ENCODE measurements around the gene MORC2.
A peak's percentile ranks its signal among the peaks of the same experiment; 100 is the strongest.

MORC2 gene

DNA sequence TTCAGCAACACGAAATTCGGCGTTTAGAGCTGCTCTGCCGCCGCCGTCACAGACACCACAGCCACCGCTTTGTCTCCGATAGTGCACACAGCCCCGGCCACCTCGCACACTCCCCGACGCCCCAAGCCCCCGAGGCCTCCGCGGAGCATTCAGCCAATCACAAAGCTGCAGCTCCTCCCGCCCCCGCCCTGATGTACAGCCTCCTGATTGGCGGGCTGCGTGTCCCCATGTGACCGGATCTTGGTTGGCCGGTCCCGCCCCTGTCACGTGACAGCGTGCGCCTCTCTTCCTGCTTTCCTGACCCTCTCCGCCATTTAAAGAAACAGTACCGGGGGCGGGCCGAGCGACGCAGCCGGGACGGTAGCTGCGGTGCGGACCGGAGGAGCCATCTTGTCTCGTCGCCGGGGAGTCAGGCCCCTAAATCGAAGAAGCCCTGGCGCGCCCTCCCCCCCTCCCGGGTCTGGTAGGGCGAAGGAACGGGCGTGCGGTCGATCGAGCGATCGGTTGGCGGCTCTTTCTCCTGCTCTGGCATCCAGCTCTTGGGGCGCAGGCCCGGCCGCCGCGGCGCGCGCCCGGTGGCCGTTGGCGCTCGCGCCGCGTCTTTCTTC is 454 bp upstream of the MORC2 start, which contains the start of gene TUG1:
Gene TUG1, plus strand, starts transcription at position 342 of the 608 bp plus-strand sequence.
- H3K36me3 Mint-ChIP-seq (ENCODE audit: low read depth) = peaks cover 97% of the 10 kb centered on the region
- no peaks in the 10 kb centered on the region for H3K27me3 Mint-ChIP-seq (ENCODE audit: low read depth)
- peaks cover 70% of the 10 kb centered on the region for H3K9me3 Mint-ChIP-seq
- H3K4me3 Mint-ChIP-seq = peak within 1 kb of the TSS; percentile 91 to 98 (median 94)
- H3K4me1 Mint-ChIP-seq = peaks cover 23% of the 10 kb centered on the region
- H3K27ac Mint-ChIP-seq = peak within 1 kb of the TSS; percentile 95 to 99 (median 97)
- TF ChIP-seq CTCF (IDR thresholded peaks at IDR 0.05; ENCODE audit: unreplicated experiment in 3 of 3) = no peak

DNA sequence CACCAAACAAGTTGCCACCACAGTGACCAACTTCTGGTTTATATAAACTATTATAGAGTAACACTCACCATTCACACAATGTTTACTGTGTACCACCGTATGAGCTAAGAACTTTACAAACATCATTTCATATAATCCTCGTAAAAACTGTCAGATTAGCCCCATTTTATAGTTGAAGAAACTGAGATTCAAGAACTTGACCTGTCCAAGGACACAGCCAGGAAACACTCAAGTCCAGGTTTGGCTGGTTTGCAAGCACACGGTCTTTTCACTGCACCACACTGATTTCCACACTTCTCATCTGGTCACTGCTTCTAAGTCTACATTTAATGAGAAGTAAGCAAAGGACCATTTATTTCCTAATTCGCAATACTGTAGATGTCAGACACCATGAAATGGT is 3.7 kb downstream of the MORC2 start:
- H3K36me3 Mint-ChIP-seq (ENCODE audit: low read depth) = peaks cover 76% of the 10 kb centered on the region
- TF ChIP-seq CTCF (IDR thresholded peaks at IDR 0.05; ENCODE audit: unreplicated experiment in 3 of 3) = no peak
- H3K4me1 Mint-ChIP-seq = peaks cover 17% of the 10 kb centered on the region
- peaks cover 33% of the 10 kb centered on the region for H3K9me3 Mint-ChIP-seq
- no peaks in the 10 kb centered on the region for H3K27me3 Mint-ChIP-seq (ENCODE audit: low read depth)
- no peak overlapping the region for H3K4me3 Mint-ChIP-seq
- no peak overlapping the region for H3K27ac Mint-ChIP-seq

GRCh38 chr22:30955153-30955552 is 13.4 kb downstream of the MORC2 start:
- Mint-ChIP-seq H3K27me3 (ENCODE audit: low read depth) (no peaks in the 10 kb centered on the region), H3K27ac (no peak overlapping the region), H3K4me3 (no peak overlapping the region), H3K9me3 (no peaks in the 10 kb centered on the region), H3K36me3 (ENCODE audit: low read depth) (peaks cover 49% of the 10 kb centered on the region), H3K4me1 (peaks cover 14% of the 10 kb centered on the region)
- no peak for TF ChIP-seq CTCF (IDR thresholded peaks at IDR 0.05; ENCODE audit: unreplicated experiment in 3 of 3)

DNA sequence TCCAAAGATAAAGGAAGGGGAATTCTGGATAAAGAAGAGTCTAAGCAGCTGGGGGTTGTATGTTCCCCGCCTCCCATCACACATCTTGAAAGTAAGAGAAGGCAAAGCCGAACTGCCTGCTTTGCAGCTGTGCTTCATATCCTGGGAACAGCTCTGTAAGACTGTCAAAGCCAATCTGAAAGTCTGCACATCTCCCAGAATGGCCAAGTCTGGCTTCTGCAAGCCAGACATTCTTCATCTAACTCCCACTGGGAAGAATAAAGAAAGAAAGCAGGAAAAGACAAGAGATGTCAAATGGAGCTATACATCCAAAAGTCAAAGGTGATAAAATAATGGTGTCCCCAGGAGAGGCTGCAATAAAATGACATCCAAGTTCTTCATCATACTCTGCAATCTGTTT is 15.4 kb downstream of the MORC2 start:
- no peaks in the 10 kb centered on the region for H3K9me3 Mint-ChIP-seq
- peaks cover 60% of the 10 kb centered on the region for H3K36me3 Mint-ChIP-seq (ENCODE audit: low read depth)
- no peaks in the 10 kb centered on the region for H3K27me3 Mint-ChIP-seq (ENCODE audit: low read depth)
- TF ChIP-seq CTCF (IDR thresholded peaks at IDR 0.05; ENCODE audit: unreplicated experiment in 3 of 3) = no peak
- H3K27ac Mint-ChIP-seq = peak overlapping the region; percentile 16 to 47 (median 36)
- H3K4me1 Mint-ChIP-seq = peaks cover 14% of the 10 kb centered on the region
- H3K4me3 Mint-ChIP-seq = no peak overlapping the region

DNA sequence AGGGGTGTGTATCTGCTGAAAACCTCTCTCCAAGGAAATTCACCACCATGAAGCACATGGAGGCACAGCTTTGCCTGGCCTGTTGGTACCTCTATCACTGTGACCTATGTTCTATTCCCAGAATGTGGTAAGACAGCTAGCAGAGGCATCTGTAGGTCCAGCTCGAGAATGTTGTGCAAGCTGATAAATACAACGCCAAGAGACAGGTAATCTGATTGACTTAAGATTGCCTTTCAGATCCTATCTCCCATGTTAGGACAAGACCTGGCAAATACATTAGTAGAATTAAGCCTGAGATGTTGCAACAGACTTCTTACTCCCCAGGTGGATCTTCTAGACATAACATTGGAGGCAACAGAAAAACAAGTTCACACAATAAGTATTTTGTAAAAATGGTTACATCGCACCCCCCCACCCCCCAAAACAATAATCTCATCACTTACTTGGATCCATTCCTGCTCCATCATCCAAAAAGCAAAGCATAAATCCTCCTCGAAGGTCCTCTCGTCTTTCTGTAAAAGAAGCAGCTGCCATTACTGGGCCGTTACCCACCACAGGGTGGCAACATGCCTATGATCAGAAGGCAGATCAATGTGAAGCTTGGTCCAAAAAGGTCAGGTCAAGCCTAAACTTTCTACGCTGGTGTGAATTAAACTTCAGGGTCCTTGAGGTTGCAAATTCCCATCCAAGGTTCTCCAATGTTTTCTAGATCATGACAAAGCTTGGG is 18.5 kb downstream of the MORC2 start:
- Mint-ChIP-seq H3K4me3 (no peak overlapping the region), H3K4me1 (peaks cover 14% of the 10 kb centered on the region), H3K9me3 (no peaks in the 10 kb centered on the region), H3K36me3 (ENCODE audit: low read depth) (peaks cover 55% of the 10 kb centered on the region), H3K27ac (no peak overlapping the region), H3K27me3 (ENCODE audit: low read depth) (no peaks in the 10 kb centered on the region)
- no peak for TF ChIP-seq CTCF (IDR thresholded peaks at IDR 0.05; ENCODE audit: unreplicated experiment in 3 of 3)

All from nephron (organoid).